Dendritic cell treated with granulocyte-macrophage colony-stimulating factor and Interleukin-4, amounts not matched to agents 40 ng/mL and 50 ng/mL, for 4 days (primary cell): Measurements from ENCODE around the gene TMEM147.
A peak's percentile ranks its signal among the peaks of the same experiment; 100 is the strongest.

Experiments used
- H3K27ac Mint-ChIP-seq: one replicate; pipeline ENCODE4 v1.8.0; 2022; ENCODE audit warnings: mild to moderate bottlenecking, mixed read lengths
- H3K27me3 Mint-ChIP-seq: one replicate; pipeline ENCODE4 v1.8.0; 2022; ENCODE audit warnings: mild to moderate bottlenecking, mixed read lengths
- H3K36me3 Mint-ChIP-seq: one replicate; pipeline ENCODE4 v1.8.0; 2022; ENCODE audit warnings: low read depth, mixed read lengths
- H3K4me1 Mint-ChIP-seq: one replicate; pipeline ENCODE4 v1.8.0; 2022; ENCODE audit warnings: low read depth, mixed read lengths
- H3K4me3 Mint-ChIP-seq: one replicate; pipeline ENCODE4 v1.8.0; 2022; ENCODE audit warnings: mild to moderate bottlenecking, moderate library complexity, mixed read lengths
- H3K9me3 Mint-ChIP-seq: one replicate; pipeline ENCODE4 v1.8.0; 2022; ENCODE audit warnings: mixed read lengths
- intact Hi-C: fragments of 100-400 bp; cut with micrococcal nuclease; formaldehyde crosslinking; loops from one replicate; pipeline ENCODE4 v1.15.0; 2022

TMEM147 gene, protein sequence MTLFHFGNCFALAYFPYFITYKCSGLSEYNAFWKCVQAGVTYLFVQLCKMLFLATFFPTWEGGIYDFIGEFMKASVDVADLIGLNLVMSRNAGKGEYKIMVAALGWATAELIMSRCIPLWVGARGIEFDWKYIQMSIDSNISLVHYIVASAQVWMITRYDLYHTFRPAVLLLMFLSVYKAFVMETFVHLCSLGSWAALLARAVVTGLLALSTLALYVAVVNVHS

DNA sequence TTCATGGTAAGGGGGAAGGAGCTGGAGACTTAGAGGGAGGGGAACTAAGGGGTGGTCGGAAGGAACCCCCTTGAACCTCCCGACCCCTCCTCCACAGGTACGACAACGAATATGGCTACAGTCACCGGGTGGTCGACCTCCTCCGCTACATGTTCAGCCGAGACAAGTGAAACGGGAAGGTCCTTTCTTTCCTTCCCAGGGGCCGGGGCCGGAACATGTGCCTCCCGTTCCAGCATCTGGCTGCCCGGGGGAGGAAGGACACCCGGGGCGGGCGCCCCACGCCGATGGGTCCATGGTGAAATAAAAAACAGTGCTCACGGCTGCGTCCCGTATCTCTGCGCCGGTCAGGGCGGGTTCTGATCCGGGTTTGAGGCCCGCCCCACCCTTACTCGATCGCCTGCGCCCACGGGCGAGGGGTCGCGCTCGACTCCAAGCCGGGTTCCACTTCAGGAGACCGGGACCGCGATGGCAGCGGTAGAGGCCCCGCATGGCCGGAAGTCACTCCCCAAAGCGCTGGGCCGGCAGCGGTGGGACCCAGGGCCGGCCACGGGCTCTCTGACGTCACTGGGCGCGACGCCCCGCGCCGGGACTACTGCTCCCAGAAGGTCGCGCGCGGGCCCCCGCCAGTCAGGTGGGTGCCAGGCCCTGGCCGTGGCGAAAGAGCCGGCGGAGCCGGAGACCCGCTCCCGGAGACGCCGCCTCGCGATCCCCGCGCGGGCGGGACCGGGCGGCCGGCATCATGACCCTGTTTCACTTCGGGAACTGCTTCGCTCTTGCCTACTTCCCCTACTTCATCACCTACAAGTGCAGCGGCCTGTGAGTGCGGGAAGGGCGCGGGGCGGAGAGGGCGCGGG lies at the start of gene TMEM147:
Gene TMEM147 (plus strand): TSS at position 626 of the 854 bp plus-strand sequence. CDS start 114 bp downstream, at position 740.
- intact Hi-C loops = no loop called here
- Mint-ChIP-seq H3K36me3 (peaks cover 44% of the 10 kb centered on the region), H3K4me3 (peak within 1 kb of the TSS; percentile 90), H3K27me3 (no peaks in the 10 kb centered on the region), H3K4me1 (peaks cover 45% of the 10 kb centered on the region), H3K9me3 (no peaks in the 10 kb centered on the region), H3K27ac (peak within 1 kb of the TSS; percentile 90)

DNA sequence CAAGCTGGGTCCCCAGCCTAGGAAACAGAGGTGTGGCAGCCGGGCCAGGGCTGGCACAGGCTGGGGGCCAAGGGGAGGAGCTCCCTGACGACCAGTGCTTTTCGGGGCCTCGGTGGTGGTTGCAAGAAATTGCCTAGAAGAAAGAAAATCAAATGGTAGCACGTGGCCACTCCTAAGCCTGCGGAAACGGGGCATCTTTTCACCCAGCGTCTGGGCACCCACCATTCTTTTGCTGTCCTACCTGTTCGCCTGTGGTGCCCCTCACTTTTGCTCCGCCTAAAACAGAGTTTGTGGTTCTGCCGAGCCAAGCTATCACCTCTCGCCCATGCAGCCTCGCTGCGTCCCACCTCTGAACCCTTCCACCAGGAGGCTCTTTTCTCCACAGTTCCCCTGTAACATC lies 48.0 kb upstream of the TMEM147 start:
- Mint-ChIP-seq H3K9me3 (no peaks in the 10 kb centered on the region), H3K36me3 (no peaks in the 10 kb centered on the region), H3K27me3 (peaks cover 39% of the 10 kb centered on the region), H3K4me3 (no peak overlapping the region), H3K4me1 (peaks cover 8% of the 10 kb centered on the region), H3K27ac (no peak overlapping the region)
- intact Hi-C loops = no loop called here

DNA sequence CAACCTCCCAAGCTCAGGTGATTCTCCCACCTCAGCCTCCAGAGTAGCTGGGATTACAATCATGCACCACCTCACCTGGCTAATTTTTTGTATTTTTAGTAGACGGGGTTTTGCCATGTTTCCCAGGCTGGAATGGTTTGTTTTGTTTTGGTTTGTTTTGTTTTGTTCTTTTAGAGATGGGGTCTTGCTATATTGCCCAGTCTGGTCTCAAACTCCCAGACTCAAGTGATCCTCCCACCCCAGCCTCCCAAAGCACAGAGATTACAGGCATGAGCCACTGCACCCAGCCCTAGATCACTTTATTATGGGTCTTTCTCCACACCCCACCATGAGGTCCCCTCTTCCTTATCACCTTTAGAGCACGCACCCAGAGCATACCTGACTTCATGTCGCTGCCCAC lies 47.2 kb upstream of the TMEM147 start:
- no peaks in the 10 kb centered on the region for H3K9me3 Mint-ChIP-seq
- H3K27me3 Mint-ChIP-seq = peaks cover 42% of the 10 kb centered on the region
- intact Hi-C loops = no loop called here
- H3K36me3 Mint-ChIP-seq = no peaks in the 10 kb centered on the region
- H3K4me3 Mint-ChIP-seq = no peak overlapping the region
- H3K4me1 Mint-ChIP-seq = peaks cover 8% of the 10 kb centered on the region
- no peak overlapping the region for H3K27ac Mint-ChIP-seq

DNA sequence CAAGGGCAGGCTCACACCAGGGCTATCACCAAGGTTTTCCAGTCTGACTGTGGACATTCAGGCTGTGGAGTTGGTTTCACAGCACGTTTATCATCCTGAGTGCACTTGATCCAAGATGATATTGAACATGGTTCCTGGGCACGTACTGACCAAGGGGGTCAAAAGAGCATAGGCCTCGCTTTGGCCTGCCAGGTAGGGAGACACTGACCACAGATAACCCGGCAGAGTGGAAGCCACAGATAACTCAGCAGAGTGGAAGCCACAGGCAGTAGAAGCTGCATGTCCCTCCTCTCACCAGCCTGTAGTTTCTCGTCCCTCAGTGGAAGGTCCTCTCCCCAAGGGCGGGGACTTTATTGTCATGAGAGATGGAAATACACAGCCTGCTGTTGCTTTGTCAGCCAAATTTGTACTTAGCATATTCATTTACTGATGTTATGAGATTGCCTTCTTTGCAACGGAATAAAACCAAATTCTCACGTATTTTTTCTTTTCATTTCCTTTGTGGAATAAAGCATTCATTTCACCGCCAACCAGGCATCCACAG lies 46.4 kb upstream of the TMEM147 start:
- no peaks in the 10 kb centered on the region for H3K36me3 Mint-ChIP-seq
- H3K27me3 Mint-ChIP-seq = peaks cover 37% of the 10 kb centered on the region
- no peak overlapping the region for H3K4me3 Mint-ChIP-seq
- peaks cover 8% of the 10 kb centered on the region for H3K4me1 Mint-ChIP-seq
- no peak overlapping the region for H3K27ac Mint-ChIP-seq
- intact Hi-C loops = no loop called here
- no peaks in the 10 kb centered on the region for H3K9me3 Mint-ChIP-seq

DNA sequence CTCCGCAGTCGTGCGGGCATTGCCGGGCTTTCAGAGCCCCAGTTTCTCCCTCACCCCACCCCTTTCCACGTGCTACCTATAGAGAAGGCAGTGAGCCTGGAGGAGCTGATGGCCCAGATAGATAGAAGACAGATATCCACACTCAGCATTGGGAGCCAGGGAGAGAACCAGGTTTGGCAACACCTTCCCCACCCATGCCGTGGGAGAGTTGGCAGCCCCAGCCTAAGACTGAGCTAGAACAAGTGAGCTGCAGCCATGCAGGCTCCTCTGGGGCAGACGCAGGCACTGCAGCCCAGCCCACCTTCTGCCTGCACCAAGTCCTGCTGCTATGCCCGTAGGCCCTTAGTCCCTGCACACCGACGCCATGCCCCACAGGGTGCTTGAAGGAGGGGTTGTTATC lies 44.8 kb upstream of the TMEM147 start:
- peaks cover 42% of the 10 kb centered on the region for H3K27me3 Mint-ChIP-seq
- H3K4me1 Mint-ChIP-seq = no peaks in the 10 kb centered on the region
- H3K4me3 Mint-ChIP-seq = no peak overlapping the region
- H3K9me3 Mint-ChIP-seq = no peaks in the 10 kb centered on the region
- intact Hi-C loops = no loop called here
- no peaks in the 10 kb centered on the region for H3K36me3 Mint-ChIP-seq
- H3K27ac Mint-ChIP-seq = no peak overlapping the region

DNA sequence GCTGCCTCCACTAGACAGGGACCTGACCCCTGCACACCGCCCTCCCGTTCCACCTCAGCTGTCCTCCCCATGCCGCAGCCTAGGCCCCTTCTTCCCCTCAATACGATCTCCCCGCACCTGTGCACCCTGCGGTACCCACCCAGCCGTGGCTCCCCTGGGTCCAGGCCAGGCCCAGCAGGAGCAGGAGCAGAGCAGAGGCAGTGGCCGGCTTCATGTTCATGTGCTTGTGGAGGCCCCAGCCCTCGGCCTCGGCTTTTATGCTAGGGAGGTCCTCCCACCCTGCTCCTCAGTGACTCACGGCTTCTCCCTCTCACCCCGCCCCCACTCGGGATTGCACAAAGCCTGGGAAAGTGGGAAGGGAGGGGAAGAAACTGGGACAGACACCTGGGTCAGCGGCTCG lies 43.7 kb upstream of the TMEM147 start:
- Mint-ChIP-seq H3K27ac (no peak overlapping the region), H3K27me3 (peaks cover 46% of the 10 kb centered on the region), H3K4me3 (no peak overlapping the region), H3K4me1 (no peaks in the 10 kb centered on the region), H3K9me3 (no peaks in the 10 kb centered on the region), H3K36me3 (no peaks in the 10 kb centered on the region)
- intact Hi-C loops = no loop called here

DNA sequence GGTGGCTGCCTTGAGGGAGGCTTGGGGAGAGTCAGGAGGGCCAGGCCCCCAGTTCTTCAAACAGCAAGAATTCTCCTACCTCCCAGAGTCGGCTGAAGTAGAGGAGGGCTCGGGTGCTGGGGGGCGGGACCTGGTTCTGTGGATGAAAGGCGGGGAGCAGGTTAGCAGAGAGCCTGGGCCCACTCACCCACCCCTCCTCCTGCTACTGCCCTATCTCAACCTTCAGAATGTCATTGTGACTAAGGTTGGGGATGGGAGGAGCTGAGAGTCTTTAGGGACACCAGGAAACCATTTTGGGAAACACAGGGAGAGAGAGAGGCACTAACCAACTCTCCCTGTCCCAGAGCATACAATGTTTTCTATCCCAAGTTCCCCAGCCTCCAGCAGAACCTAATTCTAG lies 42.7 kb upstream of the TMEM147 start:
- H3K27me3 Mint-ChIP-seq = peaks cover 51% of the 10 kb centered on the region
- H3K9me3 Mint-ChIP-seq = no peaks in the 10 kb centered on the region
- H3K4me3 Mint-ChIP-seq = no peak overlapping the region
- H3K36me3 Mint-ChIP-seq = no peaks in the 10 kb centered on the region
- intact Hi-C loops = no loop called here
- no peaks in the 10 kb centered on the region for H3K4me1 Mint-ChIP-seq
- no peak overlapping the region for H3K27ac Mint-ChIP-seq

DNA sequence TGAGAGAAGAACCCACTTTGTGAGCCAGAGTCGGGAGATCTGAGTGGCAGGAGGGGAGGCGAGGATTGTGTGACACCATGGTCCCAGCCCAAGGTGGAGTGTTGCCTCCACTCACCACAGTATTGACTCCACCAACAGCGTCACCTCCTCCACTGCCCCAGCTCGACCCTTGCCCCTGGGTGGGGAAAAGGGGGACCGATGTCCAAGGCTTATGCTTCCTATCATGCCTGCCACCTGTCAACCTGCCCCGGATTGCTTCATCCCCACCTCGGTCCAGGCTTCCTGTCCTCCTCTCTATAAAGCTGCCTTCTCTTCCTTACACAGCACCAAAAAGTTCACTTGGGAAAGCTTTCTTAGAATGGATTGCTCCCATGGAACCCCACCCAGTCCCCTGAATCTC lies 39.4 kb upstream of the TMEM147 start:
- Mint-ChIP-seq H3K36me3 (no peaks in the 10 kb centered on the region), H3K4me1 (peaks cover 9% of the 10 kb centered on the region), H3K4me3 (no peak overlapping the region), H3K27ac (no peak overlapping the region), H3K9me3 (no peaks in the 10 kb centered on the region), H3K27me3 (peaks cover 74% of the 10 kb centered on the region)
- intact Hi-C loops = no loop called here

DNA sequence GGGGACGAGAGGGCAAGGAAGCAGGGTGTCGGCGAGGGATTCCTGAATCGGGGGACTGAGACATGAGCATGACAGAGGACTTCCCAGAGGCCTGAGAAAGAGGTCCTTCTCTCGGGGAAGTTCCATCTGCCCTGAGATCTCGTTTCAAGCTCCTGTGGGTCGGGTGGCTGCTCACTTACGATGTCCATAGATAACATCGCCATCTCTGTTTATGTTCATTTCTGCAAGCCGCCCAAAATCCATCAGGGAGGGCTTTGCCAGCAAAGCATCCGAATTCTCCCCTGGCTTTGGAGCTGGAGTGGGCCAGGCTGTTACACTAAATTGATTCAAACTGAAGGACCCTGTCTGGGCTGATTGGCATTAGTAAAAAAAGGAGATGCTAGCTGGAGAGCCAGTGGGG lies 37.9 kb upstream of the TMEM147 start:
- Mint-ChIP-seq H3K4me1 (peaks cover 9% of the 10 kb centered on the region), H3K27ac (no peak overlapping the region), H3K9me3 (no peaks in the 10 kb centered on the region), H3K36me3 (no peaks in the 10 kb centered on the region), H3K4me3 (no peak overlapping the region), H3K27me3 (peaks cover 82% of the 10 kb centered on the region)
- intact Hi-C loops = no loop called here

DNA sequence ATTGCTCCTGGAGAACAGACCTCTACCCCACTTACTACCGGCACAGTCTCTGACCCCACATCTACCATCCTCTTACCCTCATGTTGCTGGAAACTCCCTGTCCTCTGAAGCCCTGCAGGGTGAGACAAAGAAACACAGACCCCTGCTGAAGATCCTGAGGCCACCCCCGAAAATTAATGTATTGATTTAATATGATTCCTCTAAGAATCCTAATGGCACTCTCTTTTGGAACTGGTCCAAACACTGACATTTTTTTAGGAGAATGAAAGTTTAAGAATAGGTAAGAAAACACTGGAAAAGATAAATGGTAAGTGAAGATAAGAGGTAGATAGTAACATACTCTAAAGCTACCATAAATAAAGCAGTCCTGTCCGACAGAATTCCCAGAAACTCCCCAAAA lies 37.3 kb upstream of the TMEM147 start:
- no peaks in the 10 kb centered on the region for H3K36me3 Mint-ChIP-seq
- no peak overlapping the region for H3K4me3 Mint-ChIP-seq
- no peak overlapping the region for H3K27ac Mint-ChIP-seq
- peaks cover 9% of the 10 kb centered on the region for H3K4me1 Mint-ChIP-seq
- intact Hi-C loops = no loop called here
- no peaks in the 10 kb centered on the region for H3K9me3 Mint-ChIP-seq
- peaks cover 81% of the 10 kb centered on the region for H3K27me3 Mint-ChIP-seq

DNA sequence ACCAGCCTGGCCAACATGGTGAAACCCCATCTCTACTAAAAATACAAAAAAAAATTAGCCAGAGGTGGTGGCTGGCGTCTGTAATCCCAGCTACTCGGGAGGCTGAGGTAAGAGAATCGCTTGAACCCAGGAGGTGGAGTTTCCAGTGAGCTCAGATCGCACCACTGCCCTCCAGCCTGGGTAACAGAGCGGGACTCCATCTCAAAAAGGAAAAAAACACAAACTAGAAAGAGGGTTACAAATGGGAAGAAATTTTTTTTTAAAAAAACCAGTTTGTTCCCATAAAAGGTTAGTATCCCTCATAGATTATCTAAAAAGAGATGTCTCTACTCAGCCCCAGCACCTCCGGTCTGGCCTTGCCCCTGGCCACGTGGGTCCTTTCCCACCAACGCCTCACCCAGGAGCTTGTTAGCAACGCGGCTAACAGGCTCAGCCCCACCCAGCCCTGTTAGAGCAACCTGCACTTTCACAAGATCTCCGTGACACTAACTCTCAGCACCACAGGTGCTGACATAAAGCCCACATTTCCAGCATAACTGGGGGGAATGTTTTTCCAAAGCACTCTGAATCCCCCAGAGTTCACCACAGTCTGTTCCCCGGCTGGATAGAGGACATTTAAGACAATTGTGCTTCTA lies 36.3 kb upstream of the TMEM147 start:
- no peak overlapping the region for H3K4me3 Mint-ChIP-seq
- no peak overlapping the region for H3K27ac Mint-ChIP-seq

DNA sequence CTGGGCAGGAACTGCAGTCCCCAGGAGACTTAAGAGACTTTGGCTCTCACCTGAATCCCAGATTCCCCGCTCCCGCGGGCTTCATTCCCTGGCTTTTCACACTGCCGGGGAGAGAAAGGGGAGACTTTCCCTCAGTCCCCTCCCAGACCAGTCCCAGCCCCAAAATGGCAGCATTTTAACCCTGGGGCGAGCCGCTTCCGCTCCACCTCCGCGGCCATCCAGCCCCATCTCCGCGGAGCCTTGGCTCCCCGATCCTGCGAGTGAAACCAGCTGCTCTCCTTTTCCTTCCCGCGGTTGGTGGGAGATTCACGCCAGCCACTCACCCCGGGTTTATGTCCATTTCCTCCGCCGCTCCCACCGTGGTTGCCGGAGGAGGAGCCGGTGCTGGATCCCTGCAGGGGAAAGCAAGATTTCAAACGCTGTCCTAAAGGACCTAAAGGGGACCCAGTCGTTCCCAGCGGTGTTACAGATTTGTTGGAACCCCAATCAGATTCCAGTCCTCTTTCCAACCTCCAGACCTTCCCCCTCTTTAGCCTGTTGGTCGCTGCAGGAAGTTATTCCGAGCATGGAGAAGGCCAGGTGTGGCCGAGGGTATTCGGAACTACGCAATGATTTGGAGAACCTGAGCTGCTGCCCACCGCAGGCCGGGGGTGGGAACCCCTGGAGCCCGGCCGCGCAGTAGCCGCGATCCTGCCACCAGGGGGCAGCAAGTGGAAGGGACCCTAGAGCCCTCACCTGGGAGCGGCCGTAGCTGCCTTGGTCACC lies 35.4 kb upstream of the TMEM147 start:
- Mint-ChIP-seq H3K4me1 (peaks cover 9% of the 10 kb centered on the region), H3K36me3 (no peaks in the 10 kb centered on the region), H3K9me3 (no peaks in the 10 kb centered on the region), H3K4me3 (no peak overlapping the region), H3K27me3 (peaks cover 84% of the 10 kb centered on the region), H3K27ac (no peak overlapping the region)
- intact Hi-C loops = loop anchor here (1.0 kb wide), 1 partner anchor 82 kb away; no protein-coding TSS in a partner anchor

More for the DNA sequence above, 36.3 kb upstream of the TMEM147 start:
- Mint-ChIP-seq H3K27me3 (peaks cover 86% of the 10 kb centered on the region), H3K4me1 (peaks cover 9% of the 10 kb centered on the region), H3K36me3 (no peaks in the 10 kb centered on the region), H3K9me3 (no peaks in the 10 kb centered on the region)
- intact Hi-C loops = no loop called here

DNA sequence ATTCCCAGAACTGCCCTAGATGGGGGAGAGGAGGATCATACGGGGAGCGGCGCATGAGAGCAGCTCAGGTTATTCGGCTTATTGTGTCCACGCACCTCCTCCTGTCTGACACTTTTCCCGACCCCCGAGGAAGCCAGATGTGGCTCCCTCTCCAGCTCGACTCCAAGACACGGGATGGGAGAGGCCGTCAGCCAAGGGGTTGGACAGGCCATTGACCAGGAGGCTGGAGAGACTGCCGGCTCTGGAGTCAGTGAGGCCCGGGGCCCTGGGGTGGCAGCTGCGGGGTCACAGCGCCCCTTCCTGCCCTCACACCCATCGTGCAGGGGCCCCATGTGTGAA lies 34.8 kb upstream of the TMEM147 start:
- Mint-ChIP-seq H3K9me3 (no peaks in the 10 kb centered on the region), H3K27me3 (peaks cover 79% of the 10 kb centered on the region), H3K4me3 (no peak overlapping the region), H3K36me3 (no peaks in the 10 kb centered on the region), H3K4me1 (peaks cover 9% of the 10 kb centered on the region), H3K27ac (no peak overlapping the region)
- intact Hi-C loops = loop anchor here (1.0 kb wide), 1 partner anchor 82 kb away; no protein-coding TSS in a partner anchor
